Loucy (cell line): Measurements from ENCODE around the gene CCL1.
"Not testable (repeated sequence)": the region's sequence is repeated elsewhere in the genome, so short reads cannot be mapped to it uniquely, and the experiment has no call there.

Experiments used
- CTCF ChIP-seq: fragments of 200-600 bp; sonication (generic); conservative IDR thresholded peaks from 2 replicates; pipeline ENCODE4 v1.5.1; 2014; ENCODE audit warnings: mild to moderate bottlenecking, antibody characterized with exemption, low read length
- EZH2phosphoT487 ChIP-seq: fragments of 200-600 bp; IDR thresholded peaks from 2 replicates; pipeline ENCODE4 v1.6.1; 2018; ENCODE audit warnings: antibody characterized with exemption, mild to moderate bottlenecking, moderate library complexity, borderline replicate concordance

GRCh38 chr17:34327580-34327979, 35.5 kb downstream of the CCL1 start:
- TF ChIP-seq CTCF, EZH2phosphoT487: not testable (repeated sequence)
